DMS114 treated with DMSO at 0.1 percent for 48 hours (cell line): ENCODE results near the gene EXOC3L4.

ENCODE experiments used
- DNase-seq: peaks from one replicate; lab custom pipeline; 2025; ENCODE audit not compliant: unreplicated experiment; lab: John Stamatoyannopoulos, UW

Gene EXOC3L4

GRCh38 chr14:103132381-103133209 lies 38.1 kb downstream of the EXOC3L4 start:
- DNase-seq = no peak

GRCh38 chr14:103133210-103134140 lies 39.0 kb downstream of the EXOC3L4 start:
- no peak for DNase-seq

GRCh38 chr14:103134405-103134804 lies 39.9 kb downstream of the EXOC3L4 start:
- no peak for DNase-seq

GRCh38 chr14:103134919-103135318 lies 40.4 kb downstream of the EXOC3L4 start:
- no peak for DNase-seq

- no peak for DNase-seq
Observed at GRCh38 chr14:103135333-103136260, 41.1 kb downstream of the EXOC3L4 start.

- no peak for DNase-seq
Observed at GRCh38 chr14:103136388-103137271, 42.1 kb downstream of the EXOC3L4 start.

GRCh38 chr14:103137689-103138300 lies 43.3 kb downstream of the EXOC3L4 start:
- DNase-seq = no peak

GRCh38 chr14:103138301-103139131 lies 44.0 kb downstream of the EXOC3L4 start:
- DNase-seq = no peak

GRCh38 chr14:103139132-103140025 lies 44.9 kb downstream of the EXOC3L4 start:
- no peak for DNase-seq

GRCh38 chr14:103140316-103141109 lies 46.0 kb downstream of the EXOC3L4 start:
- no peak for DNase-seq

- no peak for DNase-seq
Observed at GRCh38 chr14:103141117-103141796, 46.7 kb downstream of the EXOC3L4 start.

GRCh38 chr14:103142026-103142425 lies 47.5 kb downstream of the EXOC3L4 start:
- DNase-seq = no peak

- DNase-seq = no peak
Observed at GRCh38 chr14:103142721-103143302, 48.3 kb downstream of the EXOC3L4 start.

- DNase-seq = no peak
Observed at GRCh38 chr14:103143506-103143905, 49.0 kb downstream of the EXOC3L4 start.

- no peak for DNase-seq
Observed at GRCh38 chr14:103144085-103144484, 49.6 kb downstream of the EXOC3L4 start.
